ENCODE results near the gene THSD7B.

THSD7B gene

DNA sequence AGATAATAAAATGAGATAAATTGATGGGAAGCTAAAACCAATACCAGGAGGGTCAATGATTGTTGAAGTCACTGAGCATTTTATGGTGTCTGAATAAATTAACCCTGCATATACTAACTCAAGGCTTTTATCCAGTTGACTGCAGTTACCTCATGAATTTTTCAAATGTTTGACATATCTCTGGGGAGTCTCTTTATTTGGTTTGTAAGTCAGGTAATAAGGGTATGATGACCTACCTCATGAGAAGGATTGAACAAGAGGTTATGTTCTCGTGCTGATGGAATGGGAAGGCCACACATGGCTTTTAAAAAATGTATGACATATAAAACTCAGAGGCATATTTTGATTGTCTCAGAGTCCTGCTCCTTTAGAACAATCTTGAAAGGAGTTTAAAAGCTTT lies 237.6 kb downstream of the THSD7B start:
- Histone ChIP-seq H3K4me3 (IDR thresholded peaks at IDR 0.05; ENCODE audit: insufficient read depth, low read depth, low read length) (no peak overlapping the region), H3K36me3 (ENCODE audit: insufficient read depth) (no peaks in the 10 kb centered on the region), H3K9ac (no peak overlapping the region), H3K4me1 (ENCODE audit: low read depth, poor library complexity, severe bottlenecking) (no peaks in the 10 kb centered on the region), H3K27ac (no peak overlapping the region), H2AFZ (ENCODE audit: low read depth) (no peak overlapping the region), H3K79me2 (ENCODE audit: insufficient read depth, low read depth) (no peaks in the 10 kb centered on the region), H3K4me2 (no peak overlapping the region), H4K20me1 (ENCODE audit: insufficient read depth) (no peaks in the 10 kb centered on the region), H3K27me3 (ENCODE audit: insufficient read depth, low read depth) (no peaks in the 10 kb centered on the region)
- TF ChIP-seq, protein P1, sequence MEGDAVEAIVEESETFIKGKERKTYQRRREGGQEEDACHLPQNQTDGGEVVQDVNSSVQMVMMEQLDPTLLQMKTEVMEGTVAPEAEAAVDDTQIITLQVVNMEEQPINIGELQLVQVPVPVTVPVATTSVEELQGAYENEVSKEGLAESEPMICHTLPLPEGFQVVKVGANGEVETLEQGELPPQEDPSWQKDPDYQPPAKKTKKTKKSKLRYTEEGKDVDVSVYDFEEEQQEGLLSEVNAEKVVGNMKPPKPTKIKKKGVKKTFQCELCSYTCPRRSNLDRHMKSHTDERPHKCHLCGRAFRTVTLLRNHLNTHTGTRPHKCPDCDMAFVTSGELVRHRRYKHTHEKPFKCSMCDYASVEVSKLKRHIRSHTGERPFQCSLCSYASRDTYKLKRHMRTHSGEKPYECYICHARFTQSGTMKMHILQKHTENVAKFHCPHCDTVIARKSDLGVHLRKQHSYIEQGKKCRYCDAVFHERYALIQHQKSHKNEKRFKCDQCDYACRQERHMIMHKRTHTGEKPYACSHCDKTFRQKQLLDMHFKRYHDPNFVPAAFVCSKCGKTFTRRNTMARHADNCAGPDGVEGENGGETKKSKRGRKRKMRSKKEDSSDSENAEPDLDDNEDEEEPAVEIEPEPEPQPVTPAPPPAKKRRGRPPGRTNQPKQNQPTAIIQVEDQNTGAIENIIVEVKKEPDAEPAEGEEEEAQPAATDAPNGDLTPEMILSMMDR (conservative IDR thresholded peaks at IDR 0.05; ENCODE audit: low read depth, low read length), result no peak

DNA sequence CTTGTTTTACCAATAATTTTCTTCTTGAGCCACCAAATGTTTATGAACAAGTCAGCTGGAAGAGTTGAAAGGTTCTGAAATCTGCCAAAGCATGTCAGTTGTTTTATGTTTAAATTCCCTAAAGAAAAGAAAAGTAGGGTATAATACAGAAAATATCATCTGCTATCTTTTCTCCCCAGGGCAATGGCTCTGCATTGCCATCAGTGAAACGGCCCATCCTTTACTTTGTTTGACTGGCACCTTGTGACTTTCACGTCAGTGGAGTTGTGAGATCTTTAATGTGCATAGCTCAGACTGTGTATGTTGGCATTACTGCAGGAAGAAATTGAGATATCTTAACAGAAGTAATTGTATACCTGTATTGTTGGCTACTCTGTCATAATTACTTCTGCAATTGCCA lies 239.9 kb downstream of the THSD7B start:
- TF ChIP-seq, protein P1 (conservative IDR thresholded peaks at IDR 0.05; ENCODE audit: low read depth, low read length), result no peak
- H3K4me3 ChIP-seq (IDR thresholded peaks at IDR 0.05; ENCODE audit: insufficient read depth, low read depth, low read length), result no peak overlapping the region
- H3K9ac ChIP-seq, result no peak overlapping the region
- H3K36me3 ChIP-seq (ENCODE audit: insufficient read depth), result no peaks in the 10 kb centered on the region
- H2AFZ ChIP-seq (ENCODE audit: low read depth), result no peak overlapping the region
- H4K20me1 ChIP-seq (ENCODE audit: insufficient read depth), result no peaks in the 10 kb centered on the region
- H3K4me1 ChIP-seq (ENCODE audit: low read depth, poor library complexity, severe bottlenecking), result no peaks in the 10 kb centered on the region
- no peak overlapping the region for H3K27ac ChIP-seq
- no peaks in the 10 kb centered on the region for H3K79me2 ChIP-seq (ENCODE audit: insufficient read depth, low read depth)
- H3K4me2 ChIP-seq, result no peak overlapping the region
- H3K27me3 ChIP-seq (ENCODE audit: insufficient read depth, low read depth), result no peaks in the 10 kb centered on the region

DNA sequence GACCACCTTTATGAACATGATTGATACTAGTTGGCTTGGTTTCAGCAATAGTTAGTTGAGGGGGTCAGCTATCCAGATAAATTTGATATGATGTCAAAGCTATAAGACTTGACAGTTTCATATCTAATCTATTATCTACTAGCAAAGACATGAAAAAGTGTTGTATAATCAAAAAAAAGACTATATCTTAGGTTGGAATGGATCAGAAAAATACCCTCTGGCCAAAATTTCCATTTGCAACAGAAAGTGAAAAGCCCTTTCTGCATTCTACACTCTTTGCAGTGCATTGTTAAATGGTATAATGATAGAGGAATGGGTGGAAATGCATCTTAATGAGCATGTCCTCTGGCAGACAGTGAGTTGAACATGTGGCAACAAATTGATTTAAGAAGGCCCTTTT lies 242.6 kb downstream of the THSD7B start:
- Histone ChIP-seq H3K4me1 (ENCODE audit: low read depth, poor library complexity, severe bottlenecking) (no peaks in the 10 kb centered on the region), H3K4me2 (no peak overlapping the region), H3K27ac (no peak overlapping the region), H2AFZ (ENCODE audit: low read depth) (no peak overlapping the region), H3K79me2 (ENCODE audit: insufficient read depth, low read depth) (no peaks in the 10 kb centered on the region), H3K36me3 (ENCODE audit: insufficient read depth) (no peaks in the 10 kb centered on the region), H3K27me3 (ENCODE audit: insufficient read depth, low read depth) (no peaks in the 10 kb centered on the region), H3K9ac (no peak overlapping the region), H3K4me3 (IDR thresholded peaks at IDR 0.05; ENCODE audit: insufficient read depth, low read depth, low read length) (no peak overlapping the region), H4K20me1 (ENCODE audit: insufficient read depth) (no peaks in the 10 kb centered on the region)
- TF ChIP-seq, protein P1 (conservative IDR thresholded peaks at IDR 0.05; ENCODE audit: low read depth, low read length), result no peak

DNA sequence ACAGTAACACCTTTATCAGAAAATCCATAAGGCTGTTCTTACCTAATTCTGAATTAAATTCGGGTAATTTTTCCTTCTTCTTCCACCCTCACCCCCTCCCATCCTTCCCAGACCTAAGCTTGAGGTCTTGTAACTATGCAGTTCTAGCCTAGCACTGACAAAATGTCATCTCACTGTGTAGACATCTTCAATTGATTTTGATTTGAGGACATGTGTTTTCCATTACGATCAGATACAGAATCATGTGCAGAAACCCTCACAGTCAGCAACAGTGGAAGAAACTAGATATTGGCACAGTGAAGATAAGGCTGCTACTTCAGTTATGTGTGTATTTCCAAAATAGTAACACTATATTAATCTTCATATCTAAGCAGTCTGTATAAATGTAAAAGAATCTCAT lies 244.6 kb downstream of the THSD7B start:
- no peaks in the 10 kb centered on the region for H3K27me3 ChIP-seq (ENCODE audit: insufficient read depth, low read depth)
- TF ChIP-seq, protein P1 (conservative IDR thresholded peaks at IDR 0.05; ENCODE audit: low read depth, low read length), result no peak
- H3K4me3 ChIP-seq (IDR thresholded peaks at IDR 0.05; ENCODE audit: insufficient read depth, low read depth, low read length), result no peak overlapping the region
- no peak overlapping the region for H3K4me2 ChIP-seq
- H3K4me1 ChIP-seq (ENCODE audit: low read depth, poor library complexity, severe bottlenecking), result no peaks in the 10 kb centered on the region
- H3K27ac ChIP-seq, result no peak overlapping the region
- no peak overlapping the region for H2AFZ ChIP-seq (ENCODE audit: low read depth)
- no peaks in the 10 kb centered on the region for H3K36me3 ChIP-seq (ENCODE audit: insufficient read depth)
- no peaks in the 10 kb centered on the region for H3K79me2 ChIP-seq (ENCODE audit: insufficient read depth, low read depth)
- H3K9ac ChIP-seq, result no peak overlapping the region
- H4K20me1 ChIP-seq (ENCODE audit: insufficient read depth), result no peaks in the 10 kb centered on the region

Data from KMS-11 (cell line).